Activated effector memory CD4-positive, alpha-beta T cell treated with anti-CD3 and anti-CD28 coated beads, Interleukin-2, amount 50 U/mL, for 16 hours (primary cell): ENCODE results near the gene ELP4.

Experiments
- DNase-seq: peaks from one replicate; pipeline ENCODE4 v3.0.0-alpha.2; 2020

Gene ELP4

DNA sequence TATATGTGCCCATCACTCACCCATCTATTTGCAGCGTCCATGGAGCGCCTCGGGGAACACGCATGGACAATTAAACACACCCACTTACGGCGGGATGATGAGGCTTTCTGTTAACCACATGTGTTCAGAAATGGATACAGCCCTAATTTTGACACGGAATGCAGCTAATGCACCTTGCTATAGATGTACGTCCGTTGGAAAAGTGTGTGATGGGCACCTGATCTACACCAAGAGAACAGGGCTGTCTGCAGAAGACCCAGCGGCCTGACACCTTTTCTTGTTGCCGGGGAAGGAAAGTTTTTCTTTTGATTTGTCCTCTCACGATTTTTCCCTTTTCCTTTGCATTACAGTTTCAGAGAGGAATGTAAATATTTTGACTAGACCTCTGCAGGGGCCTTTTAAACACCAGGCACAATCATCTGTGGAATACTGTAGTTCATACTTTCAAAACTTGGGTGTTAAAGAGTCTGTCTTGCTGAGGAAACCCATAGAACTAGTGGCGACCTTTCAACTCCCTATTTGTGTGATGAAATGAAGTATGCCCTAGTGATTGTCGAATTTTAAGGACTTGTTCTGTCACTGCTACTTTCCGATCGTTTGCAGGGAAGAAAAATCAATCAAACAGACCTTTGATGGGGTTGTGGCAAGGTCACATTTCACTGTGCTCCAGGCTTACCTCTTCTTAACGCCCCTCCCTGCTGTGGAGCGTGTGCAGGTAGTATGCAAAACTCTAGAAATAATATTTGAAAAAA, 318.1 kb downstream of the ELP4 start:
- DNase-seq: no peak

DNA sequence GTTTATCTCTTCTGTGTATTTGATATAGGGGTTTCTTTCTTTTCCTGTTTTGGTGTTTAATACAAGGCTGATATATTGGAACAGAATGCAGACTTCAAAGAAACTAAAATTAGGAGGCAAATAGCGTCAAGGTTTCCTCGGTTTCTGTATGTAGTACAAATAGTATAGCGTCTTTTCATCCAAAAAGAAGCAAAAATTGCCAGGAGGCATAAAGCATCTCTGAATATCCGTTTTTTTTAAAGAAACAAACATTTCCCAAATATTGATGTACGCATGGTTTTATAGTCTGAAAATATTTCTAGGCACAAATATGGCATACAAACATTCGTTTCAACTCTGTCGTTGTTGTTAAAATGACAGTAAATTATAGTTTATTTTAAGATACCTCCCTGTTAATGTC, 318.6 kb downstream of the ELP4 start:
- DNase-seq: no peak

DNA sequence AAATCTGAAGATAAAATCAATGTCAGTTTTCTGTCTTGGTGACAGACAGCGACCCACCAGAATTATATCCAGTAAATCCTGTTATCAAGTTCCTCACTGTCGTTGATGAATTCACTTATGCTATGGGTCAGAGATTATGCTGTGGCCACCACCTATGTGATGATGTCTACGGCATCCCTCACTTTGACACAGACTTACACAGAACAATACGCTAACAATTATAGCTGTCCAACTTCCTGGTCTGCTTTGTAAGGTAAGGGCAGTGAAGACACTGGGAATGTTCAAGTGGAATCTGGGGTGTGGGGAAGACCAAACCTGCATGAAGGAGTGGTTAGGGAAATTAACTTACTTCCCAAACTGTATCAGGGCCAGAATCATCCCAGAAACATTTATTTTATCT, 320.8 kb downstream of the ELP4 start:
- DNase-seq: no peak

DNA sequence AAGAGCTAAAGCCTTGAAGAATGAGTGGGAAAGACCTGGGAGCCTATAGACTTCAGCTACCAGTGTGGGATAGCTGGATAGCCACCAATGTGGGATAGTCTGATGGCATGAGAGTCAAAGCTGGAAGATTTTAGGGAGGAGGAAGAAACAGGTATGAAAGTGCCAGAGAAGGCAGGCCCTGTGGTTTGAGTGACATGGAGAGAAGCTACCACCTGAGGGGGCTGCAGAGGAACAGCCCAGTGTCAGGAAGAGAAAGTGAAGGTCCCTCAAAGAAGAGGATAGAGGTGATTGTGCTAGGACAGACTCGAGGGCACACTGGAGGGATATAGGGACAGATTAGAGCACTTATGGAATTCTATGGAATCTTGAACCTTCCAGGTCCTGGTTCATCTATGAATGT, 324.7 kb downstream of the ELP4 start:
- DNase-seq: no peak
